HG02571 (cell line): ENCODE results near the gene NHSL2.
"Not testable (repeated sequence)": the region's sequence is repeated elsewhere in the genome, so short reads cannot be mapped to it uniquely, and the experiment has no call there.

Experiments used
- ATAC-seq: cut with Tn5 transposase; IDR thresholded peaks from one replicate; pipeline ENCODE4 v1.9.1; 2021; ENCODE audit warnings: mild to moderate bottlenecking, moderate library complexity; ENCODE audit not compliant: unreplicated experiment

Gene NHSL2

GRCh38 chrX:72146527-72146926 lies 235.9 kb downstream of the NHSL2 start:
- no peak for ATAC-seq

- ATAC-seq = no peak
These were observed 248.1 kb downstream of the NHSL2 start for GRCh38 chrX:72158773-72159172.

- no peak for ATAC-seq
These were observed 249.1 kb downstream of the NHSL2 start for GRCh38 chrX:72159769-72160168.

GRCh38 chrX:72165551-72165950 lies 254.9 kb downstream of the NHSL2 start:
- no peak for ATAC-seq

GRCh38 chrX:72169008-72169728 lies 258.5 kb downstream of the NHSL2 start:
- ATAC-seq = no peak

- not testable (repeated sequence) for ATAC-seq
These were observed 265.6 kb downstream of the NHSL2 start for GRCh38 chrX:72176289-72176688.

GRCh38 chrX:72176981-72177380 lies 266.3 kb downstream of the NHSL2 start:
- no peak for ATAC-seq

- ATAC-seq = no peak
These were observed 269.9 kb downstream of the NHSL2 start for GRCh38 chrX:72180539-72180938.

GRCh38 chrX:72181178-72182125 lies 270.8 kb downstream of the NHSL2 start, which contains the start of gene PIN4:
TSS of gene PIN4 (plus strand) at chrX:72181757. CDS start at chrX:72181786, 29 bp downstream.
- peak; percentile 96 for ATAC-seq

- ATAC-seq = no peak
These were observed 272.3 kb downstream of the NHSL2 start for GRCh38 chrX:72182924-72183323.

GRCh38 chrX:72201836-72202536 lies 291.3 kb downstream of the NHSL2 start:
- ATAC-seq = no peak
